Activated CD4-positive, alpha-beta T cell treated with anti-CD3 and anti-CD28 coated beads for 4 hours (primary cell): ENCODE measurements around the gene BICDL1.
"Not testable (repeated sequence)": the region's sequence is repeated elsewhere in the genome, so short reads cannot be mapped to it uniquely, and the experiment has no call there.

Experiments
- DNase-seq, 2 donors: peaks; one replicate each; pipeline ENCODE4 v3.0.0-alpha.2; 2020

BICDL1 gene

GRCh38 chr12:120006258-120006975, 17.4 kb downstream of the BICDL1 start:
- peak in 1 of 2 donors; percentile 34 for DNase-seq

GRCh38 chr12:120007272-120007671, 18.2 kb downstream of the BICDL1 start:
- DNase-seq: peak; percentile 79 to 80

GRCh38 chr12:120010661-120011230, 21.7 kb downstream of the BICDL1 start:
- DNase-seq: peak; percentile 33 to 44

- peak; percentile 86 to 87 for DNase-seq
Measured at GRCh38 chr12:120012067-120012621, 23.1 kb downstream of the BICDL1 start.

- DNase-seq: peak; percentile 65 to 68
Measured at GRCh38 chr12:120013659-120014380, 24.8 kb downstream of the BICDL1 start.

- not testable (repeated sequence) for DNase-seq
Measured at GRCh38 chr12:120014381-120014735, 25.3 kb downstream of the BICDL1 start.

- peak; percentile 70 to 71 for DNase-seq
Measured at GRCh38 chr12:120015313-120015712, 26.3 kb downstream of the BICDL1 start.

- DNase-seq: not testable (repeated sequence)
Measured at GRCh38 chr12:120016199-120016598, 27.2 kb downstream of the BICDL1 start.

GRCh38 chr12:120019197-120019596, 30.2 kb downstream of the BICDL1 start:
- no peak for DNase-seq

GRCh38 chr12:120019938-120020337, 30.9 kb downstream of the BICDL1 start:
- no peak for DNase-seq

- DNase-seq: no peak
Measured at GRCh38 chr12:120024193-120024592, 35.2 kb downstream of the BICDL1 start.

GRCh38 chr12:120025640-120026039, 36.6 kb downstream of the BICDL1 start:
- DNase-seq: no peak

GRCh38 chr12:120032242-120032641, 43.2 kb downstream of the BICDL1 start:
- no peak for DNase-seq

- DNase-seq: no peak
Measured at GRCh38 chr12:120037851-120038250, 48.8 kb downstream of the BICDL1 start.

GRCh38 chr12:120039711-120040110, 50.7 kb downstream of the BICDL1 start:
- no peak for DNase-seq

- peak; percentile 33 to 40 for DNase-seq
Measured at GRCh38 chr12:120041386-120042231, 52.6 kb downstream of the BICDL1 start.

GRCh38 chr12:120045367-120045766, 56.3 kb downstream of the BICDL1 start:
- DNase-seq: not testable (repeated sequence)

GRCh38 chr12:120047072-120047471, 58.0 kb downstream of the BICDL1 start:
- no peak for DNase-seq

GRCh38 chr12:120048263-120048662, 59.2 kb downstream of the BICDL1 start:
- DNase-seq: no peak

- DNase-seq: no peak
Measured at GRCh38 chr12:120049426-120049825, 60.4 kb downstream of the BICDL1 start.

- no peak for DNase-seq
Measured at GRCh38 chr12:120051535-120051934, 62.5 kb downstream of the BICDL1 start.

GRCh38 chr12:120054293-120054692, 65.3 kb downstream of the BICDL1 start:
- DNase-seq: no peak
